Pulmonary artery endothelial cell (primary cell): ENCODE results near the gene ZC3H18. TPM values are rescaled to one million over a fixed set of nuclear protein-coding genes. Genes with fewer than 3 reads are reported as not detected.
"Not testable (repeated sequence)": the region's sequence is repeated elsewhere in the genome, so short reads cannot be mapped to it uniquely, and the experiment has no call there.

ENCODE experiments used
- DNase-seq: peaks from one replicate; pipeline ENCODE4 v3.0.0-alpha.2; 2011; ENCODE audit warnings: low read depth, low spot score
- total RNA-seq: library from RNA; depleted of rRNA; stranded (reverse); fragments of >200 nt; gene quantifications from 2 replicates; pipeline ENCODE4 v1.2.3, GENCODE V29; 2014

The ZC3H18 gene
- total RNA-seq, 1 donor from 2014 or later, result 11.1 TPM

GRCh38 chr16:88601313-88602036 lies 31.3 kb downstream of the ZC3H18 start:
- DNase-seq, result no peak

DNA sequence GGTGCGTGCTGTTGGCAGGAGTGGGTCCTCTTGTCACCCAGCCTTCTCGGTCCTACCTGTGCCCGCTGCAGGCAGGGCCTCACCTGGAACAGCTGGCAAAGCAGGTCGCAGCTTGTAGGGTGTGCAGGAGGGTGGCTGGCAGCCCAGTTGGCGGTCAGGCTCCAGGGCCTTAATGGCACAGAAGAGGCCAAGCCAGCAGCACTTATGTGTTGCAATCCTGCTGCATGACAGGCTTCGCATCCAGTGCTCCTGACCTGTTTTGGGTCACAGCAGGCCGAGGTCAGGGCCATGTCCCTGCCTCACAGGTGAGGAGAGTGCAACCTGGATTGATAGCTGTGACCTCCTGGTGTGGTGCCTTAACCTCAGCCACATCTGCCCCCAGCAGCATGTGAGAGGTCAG lies 31.9 kb downstream of the ZC3H18 start:
- no peak for DNase-seq

DNA sequence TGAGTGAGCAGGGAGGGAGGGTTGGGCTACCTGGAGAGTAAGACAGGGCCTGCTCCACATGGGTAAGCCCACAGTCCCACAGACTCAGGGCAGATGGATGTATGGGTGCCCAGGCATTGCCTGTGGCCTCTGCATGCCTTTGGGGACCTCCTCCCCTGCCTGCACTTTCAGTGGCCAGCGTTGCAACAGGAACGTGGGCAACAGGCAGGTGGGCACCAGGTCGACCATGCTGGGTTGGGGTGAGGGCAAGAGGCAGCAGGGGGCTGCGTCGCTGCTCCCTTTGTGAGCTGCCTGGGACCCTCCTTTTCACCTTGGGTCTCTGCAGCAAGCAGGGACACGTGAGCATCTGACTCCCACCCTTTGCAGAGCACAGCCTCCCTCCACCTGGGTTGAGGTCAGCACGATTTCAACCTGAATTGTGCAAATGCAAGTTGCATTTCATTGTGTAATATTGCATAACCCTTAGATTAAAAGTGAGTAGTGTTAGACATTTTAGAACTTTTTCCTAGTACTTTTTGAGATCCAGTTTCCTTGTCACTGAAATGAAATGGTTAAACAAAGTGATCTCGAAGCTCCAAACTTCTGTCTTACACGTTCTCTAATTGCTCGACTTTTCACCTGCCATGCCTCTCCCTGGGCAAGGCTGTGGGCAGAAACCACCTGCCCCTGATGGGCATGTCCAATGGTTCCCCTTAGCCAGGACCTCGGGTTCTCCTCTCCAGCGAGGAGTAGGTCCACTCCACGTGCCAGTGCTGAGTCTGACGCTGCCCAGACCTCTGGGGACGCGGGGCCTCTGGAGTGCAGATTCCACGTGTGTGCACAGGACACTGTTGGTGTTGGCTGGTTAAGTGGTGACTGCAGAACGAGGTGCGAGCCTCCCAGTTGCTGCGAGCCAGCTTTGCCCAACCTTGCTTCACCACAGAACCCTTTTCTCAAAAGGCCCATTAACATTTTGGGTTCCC lies 35.3 kb downstream of the ZC3H18 start:
- DNase-seq, result no peak

DNA sequence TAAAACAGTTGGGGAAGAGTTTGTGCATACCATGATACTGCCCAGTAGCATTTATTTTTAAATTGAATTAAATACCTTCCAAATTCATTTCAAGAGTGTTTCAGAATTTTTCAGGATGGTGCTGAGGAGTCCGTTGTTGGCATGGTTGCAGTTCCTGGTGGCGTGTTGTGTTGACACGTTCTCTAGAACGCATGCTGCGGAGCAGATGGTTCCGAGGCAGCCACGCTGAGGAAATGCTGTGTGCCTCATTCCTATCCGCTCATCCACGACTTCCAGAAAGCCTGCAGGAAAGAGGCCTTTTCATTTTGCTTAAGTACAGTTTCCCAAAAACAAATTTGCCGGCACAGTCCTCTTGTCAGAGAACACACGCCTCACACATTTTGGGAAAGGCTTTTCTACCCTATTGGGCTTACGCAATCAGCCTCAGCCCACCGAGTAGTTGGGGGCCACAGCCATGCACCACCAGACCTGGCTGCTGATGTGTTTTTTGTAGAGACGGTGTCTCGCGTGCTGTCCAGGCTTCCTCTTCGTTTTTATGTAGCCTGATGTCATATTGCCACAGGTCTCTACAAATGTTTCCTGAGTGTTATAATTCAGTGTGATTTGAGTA lies 36.0 kb downstream of the ZC3H18 start:
- DNase-seq, result no peak

DNA sequence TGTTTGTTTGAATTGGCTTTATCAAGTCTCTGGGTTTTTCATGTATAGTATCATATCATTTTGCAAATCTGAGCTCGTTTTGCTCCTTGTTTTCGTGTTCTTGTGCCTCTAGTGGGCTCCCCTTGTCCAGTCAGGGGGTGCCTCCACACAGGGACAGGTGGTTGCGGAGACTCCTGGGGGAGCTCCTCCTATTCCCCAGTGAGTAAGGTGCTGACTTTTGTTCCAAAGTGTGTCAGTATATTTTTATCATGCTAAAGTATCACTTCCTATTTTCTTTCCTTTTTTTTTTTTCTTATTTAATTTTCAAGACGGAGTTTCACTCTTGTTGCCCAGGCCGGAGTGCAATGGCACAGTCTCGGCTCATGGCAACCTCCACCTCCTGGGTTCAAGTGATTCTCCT lies 37.9 kb downstream of the ZC3H18 start:
- no peak for DNase-seq

- not testable (repeated sequence) for DNase-seq
Observed at GRCh38 chr16:88609426-88609825, 39.2 kb downstream of the ZC3H18 start.

GRCh38 chr16:88610080-88610479 lies 39.9 kb downstream of the ZC3H18 start:
- DNase-seq, result no peak

DNA sequence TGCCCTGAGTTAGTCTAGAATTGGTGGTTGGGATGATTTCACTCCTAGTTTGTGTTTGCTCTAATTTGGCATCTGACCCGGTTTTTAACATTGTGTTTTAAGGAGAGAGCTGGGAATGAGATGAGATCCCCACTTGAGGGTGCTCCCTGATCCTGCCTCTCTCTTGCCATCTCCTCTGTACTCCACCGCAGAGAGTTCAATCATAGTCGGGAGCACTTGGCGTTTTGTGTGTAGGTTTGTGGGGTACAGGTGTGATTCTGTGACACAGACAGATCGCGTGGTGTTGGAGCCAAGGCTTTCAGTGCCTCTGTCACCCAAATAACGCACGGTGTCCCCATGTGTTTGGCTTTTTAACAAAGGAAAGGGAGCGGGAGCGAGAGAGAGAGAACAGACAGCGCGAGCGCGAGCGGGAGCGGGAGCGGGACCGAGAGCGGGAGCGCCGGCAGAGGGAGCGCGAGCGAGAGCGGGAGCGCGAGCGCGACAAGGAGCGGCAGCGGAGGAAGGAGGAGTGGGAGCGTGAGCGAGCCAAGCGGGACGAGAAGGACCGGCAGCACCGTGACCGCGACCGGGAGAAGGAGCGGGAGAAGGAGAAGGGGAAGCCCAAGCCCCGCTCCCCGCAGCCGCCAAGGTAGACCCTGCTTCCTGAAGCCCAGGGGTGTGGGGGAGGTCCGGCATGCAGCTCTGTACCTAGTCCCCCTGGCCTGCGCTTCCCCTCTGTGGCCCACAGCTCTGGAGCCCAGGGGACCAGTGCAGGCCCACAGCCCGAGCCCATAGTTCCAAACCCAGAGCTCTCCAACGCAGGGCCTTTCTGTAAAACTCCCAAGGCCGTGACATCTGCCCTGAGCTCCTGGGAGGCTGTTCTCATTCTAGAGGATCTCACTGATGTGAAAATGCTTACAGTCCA lies 41.0 kb downstream of the ZC3H18 start:
- no peak for DNase-seq

- no peak for DNase-seq
Observed at GRCh38 chr16:88613293-88613692, 43.1 kb downstream of the ZC3H18 start.

DNA sequence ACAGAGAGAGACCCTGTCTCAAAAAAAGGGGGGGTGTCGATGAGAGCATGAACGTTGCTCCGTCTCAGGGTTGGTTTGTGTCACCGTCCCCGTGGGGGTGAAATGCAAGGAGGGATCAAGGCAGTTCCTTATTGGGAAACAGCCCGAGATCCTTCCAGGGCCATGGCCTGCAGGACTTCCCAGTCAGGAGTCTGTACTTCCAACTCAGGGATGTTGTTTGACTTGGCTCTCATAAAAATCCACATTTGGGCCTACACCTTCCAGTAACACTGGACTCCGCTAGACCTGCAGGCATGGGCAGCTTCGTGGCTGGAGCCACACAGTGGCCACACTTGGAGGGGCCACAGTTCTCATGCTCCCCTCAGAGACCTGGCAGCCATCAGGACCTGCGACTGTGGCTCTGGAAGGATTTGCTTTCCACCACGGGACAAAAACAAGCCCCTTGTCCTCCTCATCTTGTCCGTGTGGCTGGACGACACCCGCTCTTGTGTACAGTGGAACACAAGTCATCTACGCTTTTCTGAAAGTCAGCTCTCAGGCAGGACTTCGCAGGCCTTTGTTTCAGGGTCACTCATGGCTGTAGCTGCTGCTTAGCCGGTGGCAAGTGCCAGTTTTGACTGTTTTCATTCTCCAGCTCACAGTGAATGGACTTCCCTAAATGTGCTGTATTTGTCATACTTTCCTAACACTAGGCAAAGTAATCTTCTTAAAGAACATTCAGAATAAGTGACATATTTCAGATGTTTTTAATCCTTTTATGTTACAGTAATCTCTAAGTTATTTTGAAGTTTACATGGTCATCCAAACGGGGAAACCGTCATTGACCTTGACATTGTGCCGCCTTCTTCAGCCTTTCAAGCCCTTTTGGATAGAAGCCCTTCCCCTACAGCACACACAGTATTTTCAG lies 44.0 kb downstream of the ZC3H18 start:
- DNase-seq, result no peak

GRCh38 chr16:88614818-88615580 lies 44.8 kb downstream of the ZC3H18 start:
- DNase-seq, result no peak

DNA sequence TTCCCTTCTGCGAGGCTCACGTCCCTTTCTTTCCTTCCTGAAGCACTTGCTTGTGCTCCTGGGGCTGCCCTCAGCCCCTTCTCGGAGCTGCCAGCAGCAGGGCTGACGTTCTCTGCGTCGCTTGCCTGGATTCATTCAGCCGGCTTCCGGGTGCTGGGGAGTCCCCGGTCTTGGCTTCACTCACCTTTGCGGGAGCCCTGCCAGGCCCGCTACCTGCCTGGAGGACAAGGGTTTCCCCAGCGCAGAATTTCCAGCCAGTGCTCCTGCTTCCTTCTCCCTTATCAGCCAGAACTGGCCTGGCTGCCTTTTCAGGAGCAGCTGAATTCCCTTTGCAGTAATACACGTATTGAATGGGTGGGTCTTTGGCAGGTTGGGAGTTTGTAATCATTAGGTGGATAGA lies 46.1 kb downstream of the ZC3H18 start:
- no peak for DNase-seq

GRCh38 chr16:88616736-88617135 lies 46.5 kb downstream of the ZC3H18 start:
- DNase-seq, result no peak

GRCh38 chr16:88617268-88618031 lies 47.2 kb downstream of the ZC3H18 start:
- DNase-seq, result no peak

DNA sequence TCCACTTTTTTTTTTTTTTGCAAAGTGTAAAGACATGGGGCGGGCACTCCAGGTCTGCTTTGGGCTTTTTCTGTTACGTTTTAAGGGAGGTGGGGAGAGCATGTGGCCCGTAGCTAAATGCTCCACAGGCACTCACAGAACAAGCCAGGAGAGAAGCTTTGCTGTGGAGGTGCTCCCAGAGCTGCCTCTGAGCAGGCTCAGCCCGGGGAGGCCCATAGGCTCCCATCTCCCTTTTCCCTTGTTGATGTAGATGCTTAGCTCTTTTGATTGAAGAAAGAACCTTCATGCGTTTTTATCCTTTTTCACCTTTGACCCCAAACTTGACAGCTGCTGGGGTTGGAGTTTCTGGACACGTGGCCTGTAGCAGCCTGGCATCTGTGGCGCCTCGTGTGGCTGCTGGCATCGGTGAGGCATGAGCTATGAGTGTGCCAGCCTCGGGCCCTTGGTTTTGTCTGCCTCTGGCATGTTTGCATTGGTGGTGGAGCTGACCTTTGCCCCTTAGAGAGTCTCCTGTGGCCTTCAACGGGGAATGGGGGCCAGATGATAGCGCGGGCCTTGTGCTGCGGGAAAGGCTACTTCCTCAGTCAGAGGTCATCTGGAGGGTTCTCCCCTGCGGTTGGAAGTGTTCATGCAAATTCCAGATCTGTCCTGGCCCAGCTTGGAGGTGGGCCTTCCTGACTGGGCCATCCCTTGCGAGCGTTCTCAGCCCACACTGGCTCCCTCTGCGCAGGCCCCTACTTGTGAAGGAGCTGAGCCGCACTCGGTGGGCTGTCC lies 48.2 kb downstream of the ZC3H18 start:
- DNase-seq, result no peak

DNA sequence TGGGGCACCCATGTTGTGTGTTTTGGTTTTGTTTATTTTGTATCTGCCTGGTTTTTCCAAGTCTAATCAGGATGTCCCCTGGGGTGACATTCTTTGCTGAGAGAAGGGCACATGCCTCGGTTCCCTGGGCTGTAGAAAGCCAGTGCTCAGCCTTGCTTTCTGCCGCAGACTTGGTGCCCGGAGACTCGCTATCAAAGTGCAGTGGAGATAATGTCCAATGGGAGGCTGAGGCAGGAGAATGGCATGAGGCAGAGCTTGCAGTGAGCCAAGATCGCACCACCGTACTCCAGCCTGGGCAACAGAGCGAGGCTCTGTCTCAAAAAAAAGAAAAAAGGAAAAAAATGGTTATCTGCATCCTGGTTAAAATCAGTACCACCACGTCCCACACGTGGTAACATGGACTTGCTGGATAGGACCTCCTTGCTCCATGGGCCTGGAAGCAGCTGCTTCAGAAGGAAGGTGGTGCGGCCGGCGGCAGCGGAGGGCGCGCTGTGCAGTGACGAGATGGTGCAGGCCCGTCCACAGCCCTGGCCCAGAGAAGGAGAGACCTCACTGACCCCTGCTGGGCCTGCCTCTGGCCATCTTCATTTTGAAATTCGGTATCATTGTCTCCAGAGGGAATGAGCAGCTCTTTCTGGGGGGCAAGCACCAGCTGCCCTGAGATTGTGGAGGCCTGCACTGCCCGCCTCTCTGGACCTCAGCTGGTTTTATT lies 48.9 kb downstream of the ZC3H18 start:
- no peak for DNase-seq
